ENCODE data around the gene LDB3.

Gene LDB3

GRCh38 chr10:86647773-86648703 is 20.3 kb upstream of the LDB3 start (continued):
- TF ChIP-seq, protein P1, sequence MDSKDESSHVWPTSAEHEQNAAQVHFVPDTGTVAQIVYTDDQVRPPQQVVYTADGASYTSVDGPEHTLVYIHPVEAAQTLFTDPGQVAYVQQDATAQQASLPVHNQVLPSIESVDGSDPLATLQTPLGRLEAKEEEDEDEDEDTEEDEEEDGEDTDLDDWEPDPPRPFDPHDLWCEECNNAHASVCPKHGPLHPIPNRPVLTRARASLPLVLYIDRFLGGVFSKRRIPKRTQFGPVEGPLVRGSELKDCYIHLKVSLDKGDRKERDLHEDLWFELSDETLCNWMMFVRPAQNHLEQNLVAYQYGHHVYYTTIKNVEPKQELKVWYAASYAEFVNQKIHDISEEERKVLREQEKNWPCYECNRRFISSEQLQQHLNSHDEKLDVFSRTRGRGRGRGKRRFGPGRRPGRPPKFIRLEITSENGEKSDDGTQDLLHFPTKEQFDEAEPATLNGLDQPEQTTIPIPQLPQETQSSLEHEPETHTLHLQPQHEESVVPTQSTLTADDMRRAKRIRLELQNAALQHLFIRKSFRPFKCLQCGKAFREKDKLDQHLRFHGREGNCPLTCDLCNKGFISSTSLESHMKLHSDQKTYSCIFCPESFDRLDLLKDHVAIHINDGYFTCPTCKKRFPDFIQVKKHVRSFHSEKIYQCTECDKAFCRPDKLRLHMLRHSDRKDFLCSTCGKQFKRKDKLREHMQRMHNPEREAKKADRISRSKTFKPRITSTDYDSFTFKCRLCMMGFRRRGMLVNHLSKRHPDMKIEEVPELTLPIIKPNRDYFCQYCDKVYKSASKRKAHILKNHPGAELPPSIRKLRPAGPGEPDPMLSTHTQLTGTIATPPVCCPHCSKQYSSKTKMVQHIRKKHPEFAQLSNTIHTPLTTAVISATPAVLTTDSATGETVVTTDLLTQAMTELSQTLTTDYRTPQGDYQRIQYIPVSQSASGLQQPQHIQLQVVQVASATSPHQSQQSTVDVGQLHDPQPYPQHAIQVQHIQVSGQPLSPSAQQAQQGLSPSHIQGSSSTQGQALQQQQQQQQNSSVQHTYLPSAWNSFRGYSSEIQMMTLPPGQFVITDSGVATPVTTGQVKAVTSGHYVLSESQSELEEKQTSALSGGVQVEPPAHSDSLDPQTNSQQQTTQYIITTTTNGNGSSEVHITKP (tag by site-specific recombination; IDR thresholded peaks at IDR 0.05): peak; percentile 97
- TF ChIP-seq ZNF146 (tag by site-specific recombination; IDR thresholded peaks at IDR 0.05) (no peak), ZNF19 (tag by site-specific recombination; IDR thresholded peaks at IDR 0.05; ENCODE audit: low read depth) (no peak), KLF10 (tag by site-specific recombination; IDR thresholded peaks at IDR 0.05) (peak; percentile 78), ZNF266 (tag by site-specific recombination; IDR thresholded peaks at IDR 0.05; ENCODE audit: low read depth) (no peak), ZNF37A (tag by site-specific recombination; IDR thresholded peaks at IDR 0.05) (no peak), ZNF23 (tag by site-specific recombination; IDR thresholded peaks at IDR 0.05; ENCODE audit: borderline replicate concordance) (no peak), MEIS1 (CRISPR knock-in tag; IDR thresholded peaks at IDR 0.05; ENCODE audit: borderline replicate concordance) (peak; percentile 87), ZNF558 (tag by site-specific recombination; IDR thresholded peaks at IDR 0.05) (peak; percentile 50; the same call in 1 of the 2 replicates), KLF8 (tag by site-specific recombination; IDR thresholded peaks at IDR 0.05) (peak; percentile 53), ZNF660 (tag by site-specific recombination; IDR thresholded peaks at IDR 0.05) (peak; percentile 60; the same call in 1 of the 2 replicates), ZNF843 (tag by site-specific recombination; IDR thresholded peaks at IDR 0.05) (peak; percentile 68; the same call in 1 of the 2 replicates), SP3 (tag by site-specific recombination; IDR thresholded peaks at IDR 0.05) (no peak), SP7 (tag by site-specific recombination; IDR thresholded peaks at IDR 0.05) (peak; percentile 97), ZNF132 (tag by site-specific recombination; IDR thresholded peaks at IDR 0.05; ENCODE audit: borderline replicate concordance) (no peak), ZNF629 (tag by site-specific recombination; IDR thresholded peaks at IDR 0.05) (peak; percentile 86), SCRT1 (tag by site-specific recombination; IDR thresholded peaks at IDR 0.05; ENCODE audit: borderline replicate concordance) (0 out of 2 replicates have a peak, but pooled peaks have one; percentile 62)

DNA sequence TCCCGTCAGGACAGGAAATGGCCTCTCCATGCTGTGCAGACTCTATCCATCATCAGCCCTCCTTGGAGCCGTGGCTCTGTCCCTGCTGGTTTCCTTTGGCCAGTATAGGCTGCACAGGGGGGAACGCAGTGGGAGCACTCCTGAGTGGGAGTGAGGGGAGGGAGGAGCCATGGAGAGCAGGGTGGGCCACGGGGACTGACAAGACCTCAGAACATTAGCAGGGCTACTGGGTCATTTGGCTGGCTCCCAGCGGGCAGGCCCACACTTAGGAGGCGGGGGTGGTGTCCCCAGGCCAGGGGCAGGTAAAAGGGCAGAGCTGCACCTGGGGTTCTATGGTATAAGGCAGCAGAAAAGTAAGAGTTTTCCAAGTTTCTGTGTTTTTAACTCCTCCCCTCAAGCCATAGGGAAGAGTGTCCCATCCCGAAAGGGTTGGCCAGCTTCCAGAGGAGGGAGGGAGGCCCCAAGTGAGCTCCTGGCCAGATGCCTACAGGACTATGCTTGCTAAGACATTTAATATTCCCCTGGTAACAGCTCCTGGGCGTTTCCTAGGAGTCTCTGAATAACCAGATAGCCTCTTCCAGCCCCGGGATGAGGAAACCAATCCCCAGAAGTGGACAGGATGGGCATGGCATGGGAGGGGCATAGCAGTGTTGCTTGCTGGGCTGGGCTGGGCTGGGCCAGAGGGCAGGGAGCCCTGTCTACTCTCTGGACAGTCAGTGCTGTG is 19.4 kb upstream of the LDB3 start:
- CTCF ChIA-PET: interaction anchor here (0.6 kb wide), 1 partner anchor 36 kb away, joined by 3 read pairs; no protein-coding TSS in a partner anchor
- peak; percentile 92 for TF ChIP-seq ZIC2 (tag by site-specific recombination; IDR thresholded peaks at IDR 0.05)
- TF ChIP-seq ZNF354C (tag by site-specific recombination; IDR thresholded peaks at IDR 0.05; ENCODE audit: borderline replicate concordance, low read depth): no peak
- TF ChIP-seq OSR2 (tag by site-specific recombination; IDR thresholded peaks at IDR 0.05): peak; percentile 60; the same call in 1 of the 2 replicates
- TF ChIP-seq FEZF1 (tag by site-specific recombination; IDR thresholded peaks at IDR 0.05): peak; percentile 88
- no peak for TF ChIP-seq ZNF510 (tag by site-specific recombination; IDR thresholded peaks at IDR 0.05; ENCODE audit: insufficient replicate concordance)
- TF ChIP-seq GLIS2 (tag by site-specific recombination; IDR thresholded peaks at IDR 0.05): peak; percentile 77
- 0 out of 2 replicates have a peak, but pooled peaks have one; percentile 47 for TF ChIP-seq ZNF341 (tag by site-specific recombination; IDR thresholded peaks at IDR 0.05; ENCODE audit: low read depth)
- TF ChIP-seq, protein P2, sequence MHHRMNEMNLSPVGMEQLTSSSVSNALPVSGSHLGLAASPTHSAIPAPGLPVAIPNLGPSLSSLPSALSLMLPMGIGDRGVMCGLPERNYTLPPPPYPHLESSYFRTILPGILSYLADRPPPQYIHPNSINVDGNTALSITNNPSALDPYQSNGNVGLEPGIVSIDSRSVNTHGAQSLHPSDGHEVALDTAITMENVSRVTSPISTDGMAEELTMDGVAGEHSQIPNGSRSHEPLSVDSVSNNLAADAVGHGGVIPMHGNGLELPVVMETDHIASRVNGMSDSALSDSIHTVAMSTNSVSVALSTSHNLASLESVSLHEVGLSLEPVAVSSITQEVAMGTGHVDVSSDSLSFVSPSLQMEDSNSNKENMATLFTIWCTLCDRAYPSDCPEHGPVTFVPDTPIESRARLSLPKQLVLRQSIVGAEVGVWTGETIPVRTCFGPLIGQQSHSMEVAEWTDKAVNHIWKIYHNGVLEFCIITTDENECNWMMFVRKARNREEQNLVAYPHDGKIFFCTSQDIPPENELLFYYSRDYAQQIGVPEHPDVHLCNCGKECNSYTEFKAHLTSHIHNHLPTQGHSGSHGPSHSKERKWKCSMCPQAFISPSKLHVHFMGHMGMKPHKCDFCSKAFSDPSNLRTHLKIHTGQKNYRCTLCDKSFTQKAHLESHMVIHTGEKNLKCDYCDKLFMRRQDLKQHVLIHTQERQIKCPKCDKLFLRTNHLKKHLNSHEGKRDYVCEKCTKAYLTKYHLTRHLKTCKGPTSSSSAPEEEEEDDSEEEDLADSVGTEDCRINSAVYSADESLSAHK (tag by site-specific recombination; IDR thresholded peaks at IDR 0.05): no peak
- peak; percentile 66 for TF ChIP-seq GLIS1 (tag by site-specific recombination; IDR thresholded peaks at IDR 0.05)
- peak; percentile 52; the same call in 1 of the 2 replicates for TF ChIP-seq PATZ1 (tag by site-specific recombination; IDR thresholded peaks at IDR 0.05)
- TF ChIP-seq ZNF157 (tag by site-specific recombination; IDR thresholded peaks at IDR 0.05): no peak

More for the DNA sequence above, 19.4 kb upstream of the LDB3 start:
- Histone ChIP-seq H3K36me3 (ENCODE audit: control insufficient read depth in 2 of 2, insufficient read depth in 1 of 2, low read length in 2 of 2) (no peaks in the 10 kb centered on the region), H3K27ac (ENCODE audit: extremely low read depth, low read depth, low read length) (peak overlapping the region; percentile 62; the same call in 1 of the 2 replicates), H3K4me1 (ENCODE audit: control insufficient read depth, insufficient read depth, low read length) (peaks cover 13% of the 10 kb centered on the region), H3K4me3 (ENCODE audit: low read depth, low read length) (no peak overlapping the region), H3K9me3 (ENCODE audit: control insufficient read depth, insufficient read depth, low read depth, low read length) (no peaks in the 10 kb centered on the region)
- POLR2A ChIA-PET: no interaction called here
